Endometrium (tissue), 2 donors: ENCODE data around the gene YY1.
"Not testable (repeated sequence)": the region's sequence is repeated elsewhere in the genome, so short reads cannot be mapped to it uniquely, and the experiment has no call there.

Source experiments
- FAIRE-seq: peaks from 2 replicates; lab custom pipeline; 2012; peaks lifted over from hg19 to GRCh38; lab: Jason Lieb, UNC
- donor health status: control.
- donor health status: control.

Gene YY1

GRCh38 chr14:100283984-100284881, 45.3 kb downstream of the YY1 start:
- FAIRE-seq, result no peak

- FAIRE-seq, result no peak
These were observed 46.3 kb downstream of the YY1 start for GRCh38 chr14:100285021-100285912.

GRCh38 chr14:100285913-100286400, 47.0 kb downstream of the YY1 start:
- no peak for FAIRE-seq

GRCh38 chr14:100286484-100287191, 47.7 kb downstream of the YY1 start:
- FAIRE-seq, result no peak

- FAIRE-seq, result no peak
These were observed 48.5 kb downstream of the YY1 start for GRCh38 chr14:100287202-100287997.

GRCh38 chr14:100287998-100288295, 49.0 kb downstream of the YY1 start:
- not testable (repeated sequence) for FAIRE-seq

- no peak for FAIRE-seq
These were observed 49.6 kb downstream of the YY1 start for GRCh38 chr14:100288382-100289185.

GRCh38 chr14:100289916-100290606, 51.1 kb downstream of the YY1 start:
- no peak for FAIRE-seq

- no peak for FAIRE-seq
These were observed 51.8 kb downstream of the YY1 start for GRCh38 chr14:100290607-100291304.

- no peak for FAIRE-seq
These were observed 52.5 kb downstream of the YY1 start for GRCh38 chr14:100291305-100292075.

GRCh38 chr14:100292301-100292775, 53.4 kb downstream of the YY1 start:
- FAIRE-seq, result no peak

- no peak for FAIRE-seq
These were observed 54.0 kb downstream of the YY1 start for GRCh38 chr14:100292776-100293461.

GRCh38 chr14:100293497-100294212, 54.7 kb downstream of the YY1 start:
- FAIRE-seq, result no peak

GRCh38 chr14:100294213-100294962, 55.4 kb downstream of the YY1 start:
- FAIRE-seq, result no peak

GRCh38 chr14:100294963-100295330, 56.0 kb downstream of the YY1 start:
- FAIRE-seq, result no peak

GRCh38 chr14:100295376-100296105, 56.6 kb downstream of the YY1 start:
- no peak for FAIRE-seq
